NT2/D1 (cell line): ENCODE results near the gene MMP15.

Experiments used
- SUZ12 ChIP-seq: IDR thresholded peaks from 2 replicates; pipeline ENCODE4 v1.6.1; 2011; ENCODE audit not compliant: insufficient read length, insufficient read depth; ENCODE audit errors: extremely low read depth
- YY1 ChIP-seq: IDR thresholded peaks from 2 replicates; pipeline ENCODE4 v1.6.1; 2011; ENCODE audit not compliant: insufficient read length, insufficient read depth
- ZNF274 ChIP-seq: IDR thresholded peaks from 2 replicates; pipeline ENCODE4 v1.6.1; 2011; ENCODE audit warnings: mild to moderate bottlenecking, low read depth, low read length

- no peak for TF ChIP-seq SUZ12
- no peak for TF ChIP-seq YY1
- TF ChIP-seq ZNF274, result no peak
These were observed 31.6 kb downstream of the MMP15 start for GRCh38 chr16:58057121-58057520.
